NK-92 (cell line): Measurements from ENCODE around the gene HNRNPH1.
"Not testable (repeated sequence)": the region's sequence is repeated elsewhere in the genome, so short reads cannot be mapped to it uniquely, and the experiment has no call there.

Source experiments
- DNase-seq: peaks from one replicate; lab custom pipeline; 2025; ENCODE audit not compliant: unreplicated experiment; lab: John Stamatoyannopoulos, UW

The HNRNPH1 gene, protein sequence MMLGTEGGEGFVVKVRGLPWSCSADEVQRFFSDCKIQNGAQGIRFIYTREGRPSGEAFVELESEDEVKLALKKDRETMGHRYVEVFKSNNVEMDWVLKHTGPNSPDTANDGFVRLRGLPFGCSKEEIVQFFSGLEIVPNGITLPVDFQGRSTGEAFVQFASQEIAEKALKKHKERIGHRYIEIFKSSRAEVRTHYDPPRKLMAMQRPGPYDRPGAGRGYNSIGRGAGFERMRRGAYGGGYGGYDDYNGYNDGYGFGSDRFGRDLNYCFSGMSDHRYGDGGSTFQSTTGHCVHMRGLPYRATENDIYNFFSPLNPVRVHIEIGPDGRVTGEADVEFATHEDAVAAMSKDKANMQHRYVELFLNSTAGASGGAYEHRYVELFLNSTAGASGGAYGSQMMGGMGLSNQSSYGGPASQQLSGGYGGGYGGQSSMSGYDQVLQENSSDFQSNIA

DNA sequence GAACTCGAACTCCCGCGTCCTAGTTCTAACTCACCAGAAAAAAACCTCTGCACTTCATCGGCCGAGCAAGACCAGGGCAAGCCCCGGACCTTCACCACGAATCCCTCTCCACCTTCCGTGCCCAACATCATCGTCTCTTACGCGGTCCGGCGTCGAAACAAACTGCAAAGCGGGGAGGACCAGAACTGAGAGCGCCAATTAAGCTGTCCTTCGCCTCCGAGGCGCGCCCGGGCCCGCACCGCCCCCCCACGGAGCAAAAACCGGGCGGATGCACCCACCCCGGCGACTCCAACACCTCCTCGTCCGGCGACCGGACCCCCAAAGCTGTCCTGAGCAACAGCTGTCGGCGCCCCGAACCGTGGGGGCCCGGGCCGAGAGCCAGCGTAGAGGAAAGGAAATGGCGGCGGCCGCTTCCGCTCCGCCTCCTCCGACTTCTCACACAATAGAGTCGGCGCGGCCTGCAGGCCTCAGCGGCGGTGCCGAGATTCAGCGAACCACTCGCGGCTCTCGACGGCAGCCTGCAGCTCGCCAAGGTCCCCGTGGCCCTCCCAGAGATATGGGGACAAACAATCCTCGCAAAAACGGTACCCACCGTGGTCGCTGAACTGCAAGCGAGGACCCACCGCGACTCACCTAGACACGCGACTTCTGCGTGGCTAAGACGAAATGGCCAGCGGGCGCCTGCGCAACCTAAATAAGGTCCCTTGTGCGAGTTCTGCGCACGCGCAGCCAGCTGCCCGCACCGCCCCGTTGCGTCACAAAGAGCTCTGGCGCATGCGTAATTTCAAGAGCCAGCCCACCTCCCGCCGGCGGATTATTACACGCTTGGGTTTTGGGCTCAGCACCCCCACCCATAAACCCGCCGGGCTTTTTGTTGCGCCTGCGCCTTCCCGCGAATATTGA, at the start of gene HNRNPH1:
HNRNPH1 (minus strand) TSS at position 669 of the 903 bp plus-strand sequence; CDS start at position 131, 538 bp downstream.
- DNase-seq = peak; percentile 95

DNA sequence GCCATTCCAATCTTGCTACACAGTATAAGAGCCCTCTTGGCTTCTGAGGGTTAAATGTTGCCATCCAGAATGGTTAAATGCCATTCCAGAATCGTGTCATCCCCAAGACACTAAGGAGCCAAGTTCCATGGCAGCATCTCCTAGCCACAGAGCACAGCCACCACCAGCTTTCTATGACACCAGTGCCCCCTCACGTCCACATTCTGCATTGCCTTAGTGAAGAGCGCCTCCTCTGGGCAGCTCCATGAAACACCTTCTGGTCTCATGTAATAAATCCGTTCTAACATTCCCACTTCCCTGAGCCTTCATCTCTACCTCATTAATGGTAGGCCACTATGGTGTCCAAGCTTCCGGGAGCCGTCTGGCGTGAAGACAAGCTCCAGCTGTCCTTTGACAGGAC, 44.9 kb upstream of the HNRNPH1 start:
- no peak for DNase-seq

DNA sequence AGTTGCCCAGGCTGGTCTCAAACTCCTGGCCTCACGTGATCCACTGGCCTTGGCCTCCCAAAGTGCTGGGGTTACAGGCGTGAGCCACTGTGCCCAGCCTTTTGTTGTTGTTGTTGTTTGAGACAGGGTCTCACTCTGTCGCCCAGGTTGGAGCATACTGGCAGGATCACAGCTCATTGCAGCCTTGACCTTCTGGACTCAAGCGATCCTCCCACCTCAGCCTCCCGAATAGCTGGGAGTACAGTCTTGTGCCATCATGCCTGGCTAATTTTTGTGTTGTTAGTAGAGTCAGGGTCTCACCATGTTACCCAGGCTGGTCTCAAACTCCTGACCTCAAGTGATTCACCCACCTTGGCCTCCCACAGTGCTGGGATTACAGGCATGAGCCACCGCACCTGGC, 38.2 kb upstream of the HNRNPH1 start:
- not testable (repeated sequence) for DNase-seq

DNA sequence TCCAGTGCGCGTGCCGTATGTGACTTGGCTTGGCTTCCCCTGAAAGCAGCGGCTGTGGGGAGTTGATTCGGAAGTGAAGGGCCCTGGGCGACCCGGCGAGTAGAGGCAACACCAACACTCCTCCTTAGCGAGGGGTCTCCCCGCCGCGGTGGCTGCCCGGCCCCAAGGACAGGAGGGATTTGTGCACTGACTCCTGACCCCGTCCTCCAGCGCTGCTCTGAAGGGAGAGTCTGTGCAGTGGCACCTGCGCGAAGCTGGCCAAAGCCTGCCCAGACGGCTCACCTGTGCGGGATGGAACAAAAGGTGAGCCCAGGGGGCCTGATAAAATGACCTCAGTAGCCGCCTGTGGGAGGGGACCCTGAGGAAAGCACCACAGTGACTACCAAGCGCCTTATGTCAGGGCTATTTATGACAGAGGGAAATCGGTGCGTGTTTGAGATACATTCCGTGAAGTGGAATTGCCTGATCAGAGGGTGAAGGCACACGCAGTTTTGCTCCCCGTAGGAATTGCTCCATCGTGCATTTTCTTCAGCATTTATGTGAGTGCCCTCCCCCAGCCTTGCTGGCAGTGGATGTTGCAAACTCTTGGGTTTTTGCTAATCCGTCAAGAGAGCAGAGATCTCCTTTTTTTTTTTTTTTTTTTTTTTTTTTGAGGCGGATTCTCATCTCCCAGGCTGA, 34.8 kb upstream of the HNRNPH1 start:
- not testable (repeated sequence) for DNase-seq

DNA sequence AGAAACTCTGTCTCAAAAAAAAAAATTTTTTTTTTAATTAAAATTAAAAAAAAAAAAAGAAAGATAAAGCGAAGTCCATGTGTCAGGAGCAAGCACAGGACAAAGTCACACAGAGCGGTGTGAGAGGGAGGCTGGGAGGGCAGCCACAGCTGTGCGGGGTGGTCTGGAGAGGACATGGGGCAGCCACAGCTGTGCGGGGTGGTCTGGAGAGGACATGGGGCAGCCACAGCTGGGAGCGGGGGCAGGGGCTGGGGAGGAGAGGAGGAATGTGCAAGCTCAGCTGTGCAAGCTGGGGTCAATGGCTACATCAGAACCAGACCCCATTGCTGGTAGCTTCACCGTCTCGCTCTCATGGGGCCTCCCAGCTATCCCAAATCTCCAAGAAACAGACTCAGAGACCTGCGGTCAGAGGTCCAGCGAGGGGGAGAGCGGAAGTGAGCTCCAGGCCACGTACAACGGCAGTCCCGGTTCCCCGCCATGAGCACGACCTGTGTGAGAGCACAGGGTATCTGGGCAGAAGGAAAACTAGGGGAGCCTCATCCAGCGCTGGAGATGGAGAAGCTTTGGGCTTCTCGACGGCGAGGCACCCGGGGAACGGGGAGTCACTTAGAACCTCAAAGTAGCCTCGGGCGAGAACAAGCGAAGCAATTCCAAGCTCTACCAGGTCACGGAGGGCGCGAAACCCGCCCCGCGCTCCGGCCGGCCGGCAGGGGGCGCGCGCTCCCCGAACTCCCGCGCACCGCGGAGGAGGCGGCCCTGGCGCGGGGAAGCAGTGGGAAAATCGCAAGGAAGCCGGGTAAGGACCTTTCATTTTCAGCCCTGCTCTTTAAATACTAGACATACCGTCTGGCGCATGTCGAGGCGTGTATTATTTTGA, 34.1 kb upstream of the HNRNPH1 start:
- not testable (repeated sequence) for DNase-seq

DNA sequence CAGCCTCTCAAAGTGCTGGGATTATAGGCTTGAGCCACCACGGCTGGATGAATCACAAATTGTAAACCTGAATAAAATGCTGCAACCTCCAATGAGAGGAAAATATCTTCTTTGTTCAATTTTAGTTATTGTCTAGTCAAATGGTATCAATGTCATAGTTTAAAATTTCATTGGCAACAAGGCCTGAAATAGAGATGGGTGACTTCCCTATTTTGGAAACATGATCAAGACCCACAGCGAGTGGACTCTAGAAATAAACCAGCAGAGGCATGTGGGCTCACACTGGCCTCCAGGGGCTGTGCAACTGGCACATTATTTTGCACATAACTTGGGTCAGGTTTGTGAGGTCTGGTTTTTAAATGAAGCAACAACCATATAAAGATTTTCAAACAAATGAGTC, 29.7 kb upstream of the HNRNPH1 start:
- DNase-seq = not testable (repeated sequence)

DNA sequence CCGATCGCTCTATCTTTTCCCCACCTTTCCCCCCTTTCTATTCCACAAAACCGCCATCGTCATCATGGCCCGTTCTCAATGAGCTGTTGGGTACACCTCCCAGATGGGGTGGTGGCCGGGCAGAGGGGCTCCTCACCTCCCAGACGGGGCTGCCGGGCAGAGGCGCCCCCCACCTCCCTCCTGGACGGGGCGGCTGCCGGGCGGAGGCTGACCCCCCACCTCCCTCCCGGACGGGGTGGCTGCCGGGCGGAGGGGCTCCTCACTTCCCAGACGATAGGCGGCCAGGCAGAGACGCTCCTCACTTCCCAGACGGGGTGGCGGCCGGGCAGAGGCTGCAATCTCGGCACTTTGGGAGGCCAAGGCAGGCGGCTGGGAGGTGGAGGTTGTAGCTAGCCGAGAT, 26.8 kb upstream of the HNRNPH1 start:
- not testable (repeated sequence) for DNase-seq

DNA sequence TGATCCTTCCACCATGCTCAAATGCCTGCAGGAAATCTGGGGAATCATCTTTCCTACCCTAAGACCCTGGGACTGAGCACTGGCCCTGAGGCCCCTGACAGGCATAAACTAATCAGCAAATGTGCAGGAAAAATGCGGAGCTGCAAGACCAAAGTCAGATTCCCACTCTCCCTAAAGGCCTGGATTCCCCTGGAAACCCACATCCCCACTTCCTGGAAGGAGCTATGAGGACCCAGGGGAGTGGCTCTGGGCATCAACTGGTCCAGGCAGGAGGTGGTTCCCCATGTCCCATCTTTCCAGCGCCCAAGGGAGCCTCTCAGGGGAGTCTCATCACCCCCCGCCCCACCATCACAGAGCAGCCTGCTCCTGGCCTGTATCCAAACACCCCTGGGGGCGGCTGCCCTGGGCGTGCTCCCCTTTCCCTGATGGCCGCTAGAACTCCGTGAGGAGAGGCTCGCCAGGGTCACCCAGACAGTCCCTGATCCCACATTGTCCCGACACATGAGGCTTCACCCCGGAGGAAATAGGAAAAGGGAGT, 25.8 kb upstream of the HNRNPH1 start:
- DNase-seq = not testable (repeated sequence)

DNA sequence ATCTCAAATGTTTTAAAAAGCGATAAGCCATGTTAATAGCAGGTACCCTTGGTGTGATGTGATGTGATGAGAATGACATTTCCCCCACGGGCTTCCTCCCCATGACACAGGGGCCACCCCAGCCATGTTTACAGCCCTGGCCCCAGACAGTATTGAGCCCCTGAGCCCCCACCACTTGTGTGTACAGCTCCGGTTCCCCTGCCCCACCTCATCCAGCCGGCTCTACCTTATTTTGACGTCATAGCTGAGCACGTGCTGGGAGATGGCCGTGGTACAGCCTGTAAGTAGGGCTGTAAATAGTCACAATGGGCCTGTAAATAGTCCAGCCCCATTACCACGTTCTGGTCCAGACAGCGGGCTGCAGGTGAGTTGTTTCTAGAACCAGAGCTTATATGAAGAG, 24.9 kb upstream of the HNRNPH1 start:
- no peak for DNase-seq

DNA sequence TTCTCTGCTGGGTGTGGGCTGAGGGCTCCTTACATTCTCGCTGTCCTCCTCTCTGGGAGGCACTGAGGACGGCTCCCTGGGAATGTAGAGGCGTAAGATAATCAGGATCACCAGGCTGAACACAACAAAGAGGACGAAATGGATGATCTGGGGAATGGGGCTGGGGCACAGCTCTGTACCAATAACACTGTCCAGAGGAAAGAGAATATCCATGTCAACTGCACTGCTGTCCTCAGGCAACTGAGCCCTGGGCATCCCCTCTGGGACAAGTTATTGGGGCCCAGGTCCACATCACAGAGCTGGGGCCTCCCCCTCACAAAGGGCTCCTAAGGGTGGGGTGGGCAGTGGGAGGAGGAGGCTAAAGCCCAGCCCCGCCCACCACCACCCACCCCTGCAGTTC, 21.3 kb upstream of the HNRNPH1 start:
- DNase-seq = not testable (repeated sequence)

DNA sequence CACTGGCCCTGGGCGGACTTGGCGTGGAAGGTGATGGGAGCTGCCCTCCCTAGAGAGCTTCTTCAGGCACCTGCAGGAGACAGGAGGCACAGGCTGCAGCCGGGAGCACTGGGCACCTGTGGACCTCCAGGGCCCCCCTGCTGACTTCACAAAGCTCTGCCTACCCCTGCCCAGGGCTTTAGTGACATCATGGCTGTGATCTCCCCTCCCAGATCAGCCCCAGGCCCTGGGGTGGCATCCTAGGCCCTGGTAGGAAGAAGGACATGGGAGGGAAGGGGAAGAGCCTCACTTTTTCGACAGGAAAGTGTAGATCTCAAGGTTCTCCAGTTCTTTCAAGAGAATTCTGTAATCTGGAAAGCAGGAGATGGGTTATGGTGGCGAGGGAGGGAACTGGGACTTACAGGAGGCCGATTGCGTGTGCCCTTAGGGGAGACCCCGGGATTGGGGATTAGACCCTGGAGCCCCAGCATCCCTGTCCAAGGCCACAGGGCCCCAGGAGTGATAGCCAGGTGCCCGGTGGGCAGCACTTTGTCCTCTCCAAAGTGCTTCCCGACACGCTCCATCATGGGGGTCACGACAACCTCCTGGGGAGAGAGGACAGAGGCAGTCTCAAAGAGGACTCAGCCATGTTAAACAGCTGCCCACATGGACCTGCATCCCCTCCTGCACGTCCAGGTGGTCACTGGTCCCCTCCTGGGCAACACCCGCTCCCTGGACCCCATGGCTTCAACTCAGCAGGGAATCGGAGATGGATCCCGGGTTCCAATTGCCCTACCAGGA, 19.9 kb upstream of the HNRNPH1 start:
- DNase-seq = not testable (repeated sequence)

DNA sequence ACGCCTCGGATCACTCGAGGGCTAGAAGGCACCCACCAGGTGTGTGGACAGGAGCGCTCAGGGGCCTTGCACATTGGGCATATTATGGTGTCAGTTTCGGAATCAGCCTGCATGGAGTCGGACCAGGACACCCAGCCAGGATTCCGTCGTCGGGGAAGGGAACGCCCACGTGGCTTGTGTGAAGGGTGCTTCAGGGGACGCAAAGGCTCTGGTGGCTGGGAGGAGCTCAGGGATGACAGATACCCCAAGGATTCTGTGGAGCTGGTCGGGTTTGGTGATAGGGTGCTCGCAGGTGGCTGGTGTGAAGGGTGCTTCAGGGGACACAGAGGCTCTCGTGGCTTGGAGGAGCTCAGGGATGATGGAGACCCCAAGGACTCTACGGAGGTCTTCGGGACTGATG, 19.2 kb upstream of the HNRNPH1 start:
- not testable (repeated sequence) for DNase-seq

DNA sequence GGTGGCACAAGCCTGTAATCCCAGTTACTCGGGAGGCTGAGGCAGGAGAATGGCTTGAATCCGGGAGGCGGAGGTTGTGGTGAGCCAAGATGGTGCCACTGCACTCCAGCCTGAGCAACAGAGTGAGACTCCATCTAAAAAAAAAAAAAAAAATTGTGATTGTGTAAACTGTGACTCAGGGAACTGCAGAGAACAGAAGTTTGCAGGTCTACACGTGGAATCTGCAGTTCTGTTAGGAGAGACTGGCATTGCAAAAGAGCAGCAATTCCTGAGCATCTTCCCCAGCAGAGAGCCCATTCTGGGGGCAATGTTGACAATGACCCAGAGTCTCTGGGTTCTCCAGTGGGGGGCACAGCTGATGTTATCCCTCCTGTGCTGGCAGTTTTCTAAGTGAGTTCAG, 18.3 kb upstream of the HNRNPH1 start:
- DNase-seq = not testable (repeated sequence)

DNA sequence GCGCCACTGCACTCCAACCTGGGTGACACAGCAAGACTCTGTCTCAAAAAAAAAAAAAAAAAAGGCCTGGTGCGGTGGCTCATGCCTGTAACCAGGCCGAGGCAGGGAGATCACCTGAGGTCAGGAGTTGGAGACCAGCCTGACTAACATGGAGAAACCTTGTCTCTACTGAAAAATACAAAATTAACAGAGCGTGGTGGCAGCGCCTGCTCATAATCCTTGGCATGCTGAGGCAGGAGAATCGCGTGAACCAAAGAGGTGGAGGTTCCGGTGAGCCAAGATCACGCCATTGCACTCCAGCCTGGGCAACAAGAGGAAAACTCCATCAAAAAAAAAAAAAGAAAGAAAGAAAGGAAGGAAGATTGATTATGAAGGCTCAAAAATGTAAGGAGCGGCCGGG, 15.8 kb upstream of the HNRNPH1 start:
- DNase-seq = not testable (repeated sequence)

DNA sequence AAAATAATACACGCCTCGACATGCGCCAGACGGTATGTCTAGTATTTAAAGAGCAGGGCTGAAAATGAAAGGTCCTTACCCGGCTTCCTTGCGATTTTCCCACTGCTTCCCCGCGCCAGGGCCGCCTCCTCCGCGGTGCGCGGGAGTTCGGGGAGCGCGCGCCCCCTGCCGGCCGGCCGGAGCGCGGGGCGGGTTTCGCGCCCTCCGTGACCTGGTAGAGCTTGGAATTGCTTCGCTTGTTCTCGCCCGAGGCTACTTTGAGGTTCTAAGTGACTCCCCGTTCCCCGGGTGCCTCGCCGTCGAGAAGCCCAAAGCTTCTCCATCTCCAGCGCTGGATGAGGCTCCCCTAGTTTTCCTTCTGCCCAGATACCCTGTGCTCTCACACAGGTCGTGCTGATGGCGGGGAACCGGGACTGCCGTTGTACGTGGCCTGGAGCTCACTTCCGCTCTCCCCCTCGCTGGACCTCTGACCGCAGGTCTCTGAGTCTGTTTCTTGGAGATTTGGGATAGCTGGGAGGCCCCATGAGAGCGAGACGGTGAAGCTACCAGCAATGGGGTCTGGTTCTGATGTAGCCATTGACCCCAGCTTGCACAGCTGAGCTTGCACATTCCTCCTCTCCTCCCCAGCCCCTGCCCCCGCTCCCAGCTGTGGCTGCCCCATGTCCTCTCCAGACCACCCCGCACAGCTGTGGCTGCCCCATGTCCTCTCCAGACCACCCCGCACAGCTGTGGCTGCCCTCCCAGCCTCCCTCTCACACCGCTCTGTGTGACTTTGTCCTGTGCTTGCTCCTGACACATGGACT, 11.1 kb upstream of the HNRNPH1 start:
- not testable (repeated sequence) for DNase-seq

DNA sequence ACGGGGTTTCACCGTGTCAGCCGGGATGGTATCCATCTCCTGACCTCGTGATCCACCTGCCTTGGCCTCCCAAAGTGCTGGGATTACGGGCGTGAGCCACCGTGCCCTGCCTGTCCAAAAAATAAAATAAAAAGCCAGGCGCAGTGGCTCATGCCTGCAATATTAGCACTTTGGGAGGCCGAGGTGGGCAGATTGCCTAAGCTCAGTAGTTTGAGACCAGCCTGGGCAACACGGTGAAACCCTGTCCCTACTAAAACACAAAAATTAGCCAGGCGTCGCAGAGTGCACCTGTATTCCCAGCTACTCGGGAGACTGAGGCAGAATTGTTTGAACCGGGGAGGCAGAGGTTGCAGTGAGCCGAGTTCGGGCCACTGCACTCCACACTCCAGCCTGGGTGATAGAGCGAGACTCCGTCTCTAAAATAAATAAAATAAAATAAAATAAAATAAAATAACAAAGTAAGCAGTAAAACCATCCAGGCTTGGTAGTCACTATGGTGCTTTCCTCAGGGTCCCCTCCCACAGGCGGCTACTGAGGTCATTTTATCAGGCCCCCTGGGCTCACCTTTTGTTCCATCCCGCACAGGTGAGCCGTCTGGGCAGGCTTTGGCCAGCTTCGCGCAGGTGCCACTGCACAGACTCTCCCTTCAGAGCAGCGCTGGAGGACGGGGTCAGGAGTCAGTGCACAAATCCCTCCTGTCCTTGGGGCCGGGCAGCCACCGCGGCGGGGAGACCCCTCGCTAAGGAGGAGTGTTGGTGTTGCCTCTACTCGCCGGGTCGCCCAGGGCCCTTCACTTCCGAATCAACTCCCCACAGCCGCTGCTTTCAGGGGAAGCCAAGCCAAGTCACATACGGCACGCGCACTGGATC, 10.3 kb upstream of the HNRNPH1 start:
- DNase-seq = not testable (repeated sequence)

DNA sequence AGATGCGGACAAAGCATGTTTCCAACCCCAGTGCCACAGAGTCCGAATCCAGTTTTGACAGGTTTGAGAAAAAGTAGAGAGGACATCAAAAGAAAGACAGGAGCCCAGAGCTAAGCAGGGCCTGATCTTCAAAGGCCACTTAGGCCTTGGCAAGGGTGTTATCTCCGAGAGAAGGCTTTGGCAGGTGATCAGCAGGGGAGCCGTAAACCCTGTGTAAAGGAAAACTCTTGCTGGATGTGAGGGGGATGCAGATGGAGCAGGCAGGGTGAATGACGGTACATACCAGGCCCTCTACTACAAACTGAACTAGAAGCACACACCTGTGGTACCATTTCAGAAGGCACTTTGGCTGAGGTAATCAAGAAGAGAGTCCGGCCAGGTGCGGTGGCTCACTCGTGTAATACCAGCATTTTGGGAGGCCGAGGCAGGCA, 1.4 kb upstream of the HNRNPH1 start:
- DNase-seq = no peak
